ENCODE data around the gene LNPK.

GRCh38 chr2:176035013-176035691 lies 33.1 kb upstream of the LNPK start:
- no peak for TF ChIP-seq CTCF (conservative IDR thresholded peaks at IDR 0.05)
- no peak for TF ChIP-seq EZH2 (IDR thresholded peaks at IDR 0.05; ENCODE audit: low read depth)

All from PC-9 (cell line).